Liver (tissue), 9 donors: ENCODE results near the gene BNC2. TPM values are rescaled to one million over a fixed set of nuclear protein-coding genes. Genes with fewer than 3 reads are reported as not detected.

Experiments
- DNase-seq: peaks from one replicate; pipeline ENCODE4 v3.0.0-alpha.2; 2017; ENCODE audit warnings: low spot score
- H3K27ac ChIP-seq, 2 donors: one replicate each; pipeline ENCODE4 v1.7.0; 2013; ENCODE audit warnings: inconsistent platforms in 2 of 2, low read length in 2 of 2, control low read depth in 1 of 2, low read depth in 1 of 2, mild to moderate bottlenecking in 1 of 2
- H3K27me3 ChIP-seq, 4 donors: one replicate each; pipeline versions ENCODE4 v1.6.1 to v1.7.0; 2013; ENCODE audit warnings: low read length in 3 of 4, inconsistent platforms in 1 of 4, mild to moderate bottlenecking in 1 of 4, moderate library complexity in 1 of 4; ENCODE audit not compliant: control insufficient read depth in 4 of 4, insufficient read depth in 4 of 4
- H3K36me3 ChIP-seq, 4 donors: one replicate each; pipeline versions ENCODE4 v1.6.1 to v1.7.0; 2013; ENCODE audit warnings: low read length in 3 of 4, mild to moderate bottlenecking in 3 of 4, low read depth in 1 of 4, moderate library complexity in 1 of 4; ENCODE audit not compliant: control insufficient read depth in 4 of 4, insufficient read depth in 3 of 4
- H3K4me1 ChIP-seq, 4 donors: one replicate each; pipeline versions ENCODE4 v1.6.1 to v1.7.0; 2013; ENCODE audit warnings: low read length in 3 of 4, mild to moderate bottlenecking in 3 of 4, moderate library complexity in 1 of 4; ENCODE audit not compliant: control insufficient read depth in 4 of 4, insufficient read depth in 4 of 4
- H3K4me3 ChIP-seq, 3 donors: one replicate each; pipeline versions ENCODE4 v1.6.1 to v1.7.0; 2013; ENCODE audit warnings: low read length in 3 of 3, control low read depth in 1 of 3, low read depth in 1 of 3, mild to moderate bottlenecking in 1 of 3
- H3K9ac ChIP-seq, 2 donors: one replicate each; pipeline ENCODE4 v1.7.0; 2013; ENCODE audit warnings: low read length in 2 of 2, mild to moderate bottlenecking in 2 of 2, moderate library complexity in 2 of 2, control low read depth in 1 of 2, low read depth in 1 of 2
- H3K9me3 ChIP-seq, 4 donors: one replicate each; pipeline versions ENCODE4 v1.6.1 to v1.7.0; 2013; ENCODE audit warnings: low read length in 3 of 4; ENCODE audit not compliant: control insufficient read depth in 4 of 4
- ATF3 ChIP-seq: IDR thresholded peaks from 2 replicates; pipeline ENCODE4 v1.6.1; 2016; ENCODE audit warnings: antibody characterized with exemption
- CTCF ChIP-seq: fragments of 150-350 bp; IDR thresholded peaks from 2 replicates; pipeline ENCODE4 v1.5.1; 2017; ENCODE audit warnings: improper control_type of control experiment, low read depth, low read length; ENCODE audit not compliant: missing input control
- EGR1 ChIP-seq, 2 donors: IDR thresholded peaks; 2 replicates each; pipeline ENCODE4 v1.6.1; 2016 to 2018; ENCODE audit warnings: antibody characterized with exemption in 2 of 2, low read depth in 2 of 2
- FOXA1 ChIP-seq: IDR thresholded peaks from 2 replicates; pipeline ENCODE4 v1.6.1; 2016; ENCODE audit warnings: antibody characterized with exemption
- FOXA2 ChIP-seq: IDR thresholded peaks from 2 replicates; pipeline ENCODE4 v1.6.1; 2016; ENCODE audit warnings: antibody characterized with exemption
- GABPA ChIP-seq, 2 donors: IDR thresholded peaks in 1 of 2; conservative IDR thresholded peaks in 1 of 2; 2 replicates each; pipeline ENCODE4 v1.6.1; 2016; ENCODE audit warnings: antibody characterized with exemption in 2 of 2, mild to moderate bottlenecking in 1 of 2, moderate library complexity in 1 of 2
- HNF4A ChIP-seq, 2 donors: conservative IDR thresholded peaks; 2 replicates each; pipeline ENCODE4 v1.6.1; 2016; ENCODE audit warnings: antibody characterized with exemption in 2 of 2, mild to moderate bottlenecking in 2 of 2
- HNF4G ChIP-seq: IDR thresholded peaks from 2 replicates; pipeline ENCODE4 v1.6.1; 2016; ENCODE audit warnings: antibody characterized with exemption
- JUND ChIP-seq, 2 donors: IDR thresholded peaks; 2 replicates each; pipeline ENCODE4 v1.6.1; 2016; ENCODE audit warnings: antibody characterized with exemption in 2 of 2
- MAX ChIP-seq: IDR thresholded peaks from 2 replicates; pipeline ENCODE4 v1.6.1; 2016; ENCODE audit warnings: antibody characterized with exemption
- NR2F2 ChIP-seq: IDR thresholded peaks from 2 replicates; pipeline ENCODE4 v1.6.1; 2016; ENCODE audit warnings: antibody characterized with exemption
- RAD21 ChIP-seq, 2 donors: IDR thresholded peaks; 2 replicates each; pipeline ENCODE4 v1.6.1; 2016; ENCODE audit warnings: antibody characterized with exemption in 2 of 2, mild to moderate bottlenecking in 2 of 2
- REST ChIP-seq: IDR thresholded peaks from 2 replicates; pipeline ENCODE4 v1.6.1; 2016; ENCODE audit warnings: antibody characterized with exemption, mild to moderate bottlenecking
- RXRA ChIP-seq, 2 donors: IDR thresholded peaks; 2 replicates each; pipeline ENCODE4 v1.6.1; 2017 to 2018; ENCODE audit warnings: antibody characterized with exemption in 2 of 2, mild to moderate bottlenecking in 1 of 2
- SP1 ChIP-seq: IDR thresholded peaks from 2 replicates; pipeline ENCODE4 v1.6.1; 2018; ENCODE audit warnings: antibody characterized with exemption, mild to moderate bottlenecking
- TAF1 ChIP-seq: conservative IDR thresholded peaks from 2 replicates; pipeline ENCODE4 v1.6.1; 2016; ENCODE audit warnings: antibody characterized with exemption, mild to moderate bottlenecking
- YY1 ChIP-seq: IDR thresholded peaks from 2 replicates; pipeline ENCODE4 v1.6.1; 2016; ENCODE audit warnings: antibody characterized with exemption, mild to moderate bottlenecking
- ZBTB33 ChIP-seq: IDR thresholded peaks from 2 replicates; pipeline ENCODE4 v1.6.1; 2016; ENCODE audit warnings: antibody characterized with exemption
- WGBS: extraction: QIAGEN DNeasy Blood & Tissue Kit; methylation state at CpG from one replicate; pipeline ENCODE4 v1.1.7; 2013; 5-methylcytosine and 5-hydroxymethylcytosine counted together
- polyA plus RNA-seq, 2 donors: library from polyadenylated mRNA; stranded (reverse) in 1 of 2; unstranded in 1 of 2; fragments of 200-250 nt in 1 of 2; fragments of >200 nt in 1 of 2; fragmentation: Nextera tagmentation in 1 of 2; extraction: Ambion mirVana in 1 of 2; gene quantifications; one replicate each; pipeline versions ENCODE4 v1.2.1 to v1.2.3, GENCODE V29; 2013 to 2015
- total RNA-seq, 2 donors: library from RNA; depleted of rRNA; stranded (reverse); fragments of >200 nt; gene quantifications; one replicate each; pipeline ENCODE4 v1.2.3, GENCODE V29; 2014
- donor health status: healthy.
- donor health status: healthy.
- donor health status: healthy.
- donor health status: healthy.
- donor health status: healthy.

The BNC2 gene
- total and polyA plus RNA-seq, 4 donors, result 0.07 to 0.67 (median 0.08) TPM

- TF ChIP-seq CTCF, result no peak
- TF ChIP-seq FOXA1, result no peak
- TF ChIP-seq GABPA (IDR thresholded peaks at IDR 0.05 in 1 of 2, conservative IDR thresholded peaks at IDR 0.05 in 1 of 2), result no peak
- no peak for TF ChIP-seq TAF1
- TF ChIP-seq MAX, result no peak
Measured at GRCh38 chr9:16806674-16807073, 63.8 kb downstream of the BNC2 start (continued).

GRCh38 chr9:16803648-16804047 lies 66.8 kb downstream of the BNC2 start:
- H3K36me3 ChIP-seq, result no peaks in the 10 kb centered on the region
- no peak overlapping the region for H3K9ac ChIP-seq
- TF ChIP-seq CTCF (no peak), YY1 (no peak), ATF3 (no peak), FOXA1 (no peak), ZBTB33 (no peak), EGR1 (IDR thresholded peaks at IDR 0.05; ENCODE audit: low read depth in 2 of 2) (no peak), HNF4G (no peak), REST (no peak), GABPA (IDR thresholded peaks at IDR 0.05 in 1 of 2, conservative IDR thresholded peaks at IDR 0.05 in 1 of 2) (no peak), FOXA2 (no peak), RXRA (IDR thresholded peaks at IDR 0.05) (no peak), RAD21 (IDR thresholded peaks at IDR 0.05) (no peak), NR2F2 (no peak), TAF1 (no peak), HNF4A (conservative IDR thresholded peaks at IDR 0.05) (no peak), JUND (IDR thresholded peaks at IDR 0.05) (no peak), MAX (no peak), SP1 (no peak)
- peaks cover 0 to 2% (median 0%) of the 10 kb centered on the region in 4 donors for H3K9me3 ChIP-seq
- no peak for DNase-seq
- H3K4me1 ChIP-seq, result no peaks in the 10 kb centered on the region
- H3K4me3 ChIP-seq, result no peak overlapping the region
- peaks cover 0 to 8% (median 0%) of the 10 kb centered on the region in 4 donors for H3K27me3 ChIP-seq
- no peak overlapping the region for H3K27ac ChIP-seq
- 74% methylated on average over 8 of the region's 8 CpGs for WGBS
